GM23338 (cell line): ENCODE measurements around the gene MRFAP1.

Source experiments
- CREB1 ChIP-seq: fragments of 250-450 bp; sonication (Bioruptor Pico); IDR thresholded peaks from 2 replicates; pipeline ENCODE4 v1.5.0; 2020; ENCODE audit warnings: low read depth, mild to moderate bottlenecking, moderate library complexity
- CTCF ChIP-seq, 2 experiments: fragments of 200-600 bp in 1 of 2; sonication (generic) in 1 of 2; conservative IDR thresholded peaks; 2 replicates each; pipeline versions ENCODE4 v1.5.1 to v1.6.1; 2016 to 2017; ENCODE audit warnings: antibody characterized with exemption in 2 of 2, low read depth in 2 of 2, mild to moderate bottlenecking in 2 of 2, moderate library complexity in 1 of 2
- ETS1 ChIP-seq: IDR thresholded peaks from 2 replicates; pipeline ENCODE4 v1.6.1; 2016; ENCODE audit warnings: antibody characterized with exemption
- EZH2 ChIP-seq: fragments of 200-600 bp; sonication (generic); IDR thresholded peaks from one replicate; pipeline ENCODE4 v1.8.0; 2017; ENCODE audit warnings: antibody characterized with exemption, mild to moderate bottlenecking, low read depth; ENCODE audit not compliant: unreplicated experiment
- EZH2phosphoT487 ChIP-seq: fragments of 200-600 bp; sonication (generic); IDR thresholded peaks from one replicate; pipeline ENCODE4 v1.8.1; 2018; ENCODE audit warnings: antibody characterized with exemption; ENCODE audit not compliant: unreplicated experiment
- JUNB ChIP-seq: IDR thresholded peaks from one replicate; pipeline ENCODE4 v1.6.1; 2016; ENCODE audit warnings: antibody characterized with exemption; ENCODE audit not compliant: unreplicated experiment
- POLR2AphosphoS5 ChIP-seq: IDR thresholded peaks from 2 replicates; pipeline ENCODE4 v1.6.1; 2016; ENCODE audit warnings: antibody characterized with exemption, low read depth
- REST ChIP-seq: IDR thresholded peaks from one replicate; pipeline ENCODE4 v1.6.1; 2018; ENCODE audit warnings: antibody characterized with exemption; ENCODE audit not compliant: unreplicated experiment
- STAT1 ChIP-seq: IDR thresholded peaks from one replicate; pipeline ENCODE4 v1.6.1; 2016; ENCODE audit warnings: antibody characterized with exemption; ENCODE audit not compliant: unreplicated experiment
- ZNF114 ChIP-seq: fragments of 250-450 bp; sonication (Bioruptor Pico); IDR thresholded peaks from 2 replicates; pipeline ENCODE4 v1.5.0; 2020; ENCODE audit warnings: mild to moderate bottlenecking, moderate library complexity
- ZNF331 ChIP-seq: fragments of 250-450 bp; sonication (Bioruptor Pico); IDR thresholded peaks from 2 replicates; pipeline ENCODE4 v1.5.0; 2020; ENCODE audit warnings: low read depth, mild to moderate bottlenecking, moderate library complexity
- ZNF462 ChIP-seq: fragments of 250-450 bp; sonication (Bioruptor Pico); IDR thresholded peaks from 2 replicates; pipeline ENCODE4 v1.5.0; 2020; ENCODE audit warnings: mild to moderate bottlenecking, moderate library complexity

GRCh38 chr4:6614701-6615230 lies 25.7 kb upstream of the MRFAP1 start:
- TF ChIP-seq CTCF (conservative IDR thresholded peaks at IDR 0.05; ENCODE audit: low read depth in 2 of 2) (no peak), EZH2phosphoT487 (no peak), EZH2 (no peak), CREB1 (CRISPR knock-in tag) (no peak), POLR2AphosphoS5 (no peak), REST (no peak), JUNB (no peak), ETS1 (no peak), ZNF114 (no peak), STAT1 (no peak), ZNF462 (CRISPR knock-in tag) (no peak), ZNF331 (CRISPR knock-in tag) (no peak)
